HG02610 (cell line): ENCODE measurements around the gene ZBTB42.

Source experiments
- ATAC-seq: cut with Tn5 transposase; IDR thresholded peaks from one replicate; pipeline ENCODE4 v1.9.1; 2021; ENCODE audit warnings: mild to moderate bottlenecking, moderate library complexity; ENCODE audit not compliant: unreplicated experiment

Gene ZBTB42

GRCh38 chr14:104782086-104782807 lies 18.7 kb upstream of the ZBTB42 start:
- no peak for ATAC-seq

DNA sequence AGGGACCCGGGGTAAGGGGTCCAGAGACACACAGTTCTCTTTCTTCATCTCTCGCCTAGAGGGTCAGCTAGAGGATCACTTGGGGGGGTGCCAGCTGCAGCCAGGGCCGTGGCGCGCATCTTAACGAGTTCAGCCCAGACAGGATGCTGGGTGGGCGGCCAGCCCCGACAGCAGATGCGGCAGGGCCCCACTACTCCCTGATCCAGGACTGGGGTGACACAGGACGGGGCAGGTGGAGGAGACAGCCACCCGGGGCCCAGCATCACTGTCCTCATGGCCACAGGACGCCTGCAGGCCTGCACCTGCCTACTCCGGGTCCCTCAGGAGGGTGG lies 18.1 kb upstream of the ZBTB42 start:
- no peak for ATAC-seq

GRCh38 chr14:104783484-104784217 lies 17.2 kb upstream of the ZBTB42 start:
- ATAC-seq, result no peak

DNA sequence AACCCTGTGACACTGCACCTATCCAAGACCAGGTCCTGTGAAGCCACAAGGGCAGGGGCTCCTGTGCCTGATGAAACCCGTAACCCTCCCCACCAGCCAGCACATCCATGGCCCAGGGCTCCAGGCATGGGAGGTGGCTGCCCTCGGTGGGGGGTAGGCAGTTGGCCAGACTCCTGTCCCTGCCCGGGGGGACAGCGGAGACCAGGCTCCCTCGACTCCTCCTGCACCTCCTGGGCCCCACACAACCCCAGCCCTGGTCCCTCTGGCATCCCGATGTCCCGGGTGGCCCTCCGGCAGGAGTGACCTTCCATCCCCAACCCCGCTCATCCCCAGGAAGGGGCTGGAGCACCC lies 16.7 kb upstream of the ZBTB42 start:
- no peak for ATAC-seq

- no peak for ATAC-seq
Observed at GRCh38 chr14:104784846-104785707, 15.8 kb upstream of the ZBTB42 start.

DNA sequence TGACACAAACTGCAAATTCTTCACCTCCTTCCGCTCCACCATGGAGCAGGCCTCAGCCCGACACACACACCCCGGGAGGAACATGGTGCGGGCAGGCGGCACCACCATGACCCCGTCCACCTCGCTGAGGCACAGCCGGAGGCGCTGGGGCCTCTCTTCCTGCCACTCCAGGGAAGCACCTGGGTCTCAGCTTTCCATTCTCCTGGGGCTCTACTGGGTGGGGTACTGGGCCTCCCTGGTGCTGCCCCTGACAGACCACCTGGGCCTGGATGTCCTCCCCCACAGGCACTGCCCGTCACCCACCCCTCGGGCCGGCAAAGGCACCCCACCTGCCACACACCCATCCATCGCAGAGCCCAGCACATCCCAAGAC lies 15.2 kb upstream of the ZBTB42 start:
- ATAC-seq, result no peak

GRCh38 chr14:104786091-104786586 lies 14.8 kb upstream of the ZBTB42 start:
- ATAC-seq, result no peak

DNA sequence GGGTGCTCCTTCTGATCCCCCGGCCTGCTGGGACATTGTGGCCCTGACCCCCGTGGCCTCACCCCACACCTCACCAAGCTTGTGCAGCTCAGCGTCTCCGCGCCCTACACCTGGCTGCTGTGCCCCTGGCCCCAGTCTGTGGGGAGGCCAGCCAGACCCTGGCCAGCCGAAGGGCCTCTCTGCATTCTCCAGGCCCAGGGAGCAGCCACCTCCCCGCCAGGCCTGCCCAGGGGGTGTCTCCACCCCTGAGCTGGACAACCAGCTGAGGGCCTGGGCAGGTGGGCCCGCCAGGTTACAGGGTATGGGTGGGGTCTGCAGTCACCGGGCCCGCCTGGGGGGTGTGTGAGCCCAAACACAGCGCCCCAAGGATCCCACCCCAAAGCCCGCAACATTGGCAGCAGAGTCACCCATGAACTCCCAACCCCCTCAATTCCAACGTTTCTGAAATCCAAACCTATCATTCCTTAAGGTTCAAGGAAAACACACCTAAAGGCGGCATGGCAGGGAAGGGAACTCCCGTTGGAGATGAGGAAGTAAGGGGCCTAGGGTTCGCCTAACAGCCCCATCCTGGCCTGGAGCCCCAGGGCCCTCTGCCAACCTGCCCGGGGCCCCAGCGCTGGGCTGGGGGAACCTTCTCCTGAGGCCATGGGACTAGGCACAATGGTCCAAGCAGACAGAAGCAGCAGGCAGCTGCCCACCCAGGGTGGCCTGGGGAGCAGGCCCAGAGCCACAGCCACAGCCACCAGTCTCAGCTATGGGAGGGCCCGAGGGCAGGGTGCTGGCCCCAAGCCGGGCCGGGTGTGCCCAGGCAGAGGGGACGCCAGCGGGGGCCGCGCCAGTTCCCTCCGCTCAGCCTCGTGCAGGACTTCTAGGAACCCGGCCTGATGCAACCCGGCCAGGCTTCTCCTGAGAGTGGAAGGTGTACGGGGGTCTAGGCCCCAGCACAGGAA lies 13.9 kb upstream of the ZBTB42 start:
- no peak for ATAC-seq

DNA sequence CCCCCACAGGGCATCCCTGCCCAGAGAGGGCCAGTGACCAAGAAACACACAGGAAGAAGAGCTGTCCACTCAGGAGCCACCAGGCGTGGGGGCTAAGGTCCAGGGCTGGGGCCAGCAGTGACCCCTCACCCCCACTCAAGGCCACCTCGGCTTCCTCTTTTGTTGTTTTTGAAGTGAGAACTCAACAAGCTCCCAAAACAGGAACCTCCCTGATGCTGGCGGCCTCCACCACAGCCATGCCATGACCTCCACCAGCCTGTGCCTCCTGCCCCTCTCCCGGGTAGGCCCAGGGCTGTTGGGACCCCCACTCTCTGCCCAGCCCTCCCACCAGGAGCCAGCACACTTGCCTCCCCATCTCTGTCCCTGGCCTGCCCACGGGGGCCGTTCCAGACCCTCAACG lies 13.2 kb upstream of the ZBTB42 start:
- ATAC-seq, result no peak

DNA sequence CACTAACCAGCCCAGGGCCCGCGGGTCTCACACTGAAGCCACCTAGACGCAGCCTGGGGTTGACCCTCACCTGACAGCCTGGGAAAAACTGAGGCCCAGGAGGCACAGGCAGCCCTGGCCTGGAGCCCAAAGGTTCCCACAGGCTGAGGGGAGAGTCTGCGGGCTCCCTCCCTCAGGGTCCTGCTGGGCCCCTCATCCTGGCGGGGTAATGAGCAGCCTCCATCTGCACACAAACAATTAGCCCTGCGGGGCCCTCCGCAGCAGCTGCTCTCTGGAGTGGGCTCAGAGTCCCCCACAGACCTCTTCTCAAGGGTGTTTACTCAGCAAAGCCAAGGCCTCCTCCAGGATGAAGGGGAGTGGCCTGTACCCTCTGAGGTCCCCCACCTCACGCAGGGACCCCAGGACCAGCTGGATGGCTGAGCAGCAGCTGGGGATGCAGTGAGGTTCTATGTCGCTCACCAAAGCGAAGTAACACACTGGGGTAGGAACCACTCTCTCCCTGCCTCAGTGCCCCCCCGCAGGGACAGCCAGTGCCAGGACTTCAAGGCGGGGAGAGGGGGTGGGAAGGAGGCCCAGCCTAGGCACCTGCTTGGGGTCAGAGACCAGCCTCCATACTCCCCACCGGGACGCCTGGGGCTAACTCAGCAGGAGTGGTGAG lies 12.6 kb upstream of the ZBTB42 start:
- ATAC-seq, result no peak

GRCh38 chr14:104788873-104789663 lies 11.8 kb upstream of the ZBTB42 start:
- ATAC-seq, result no peak

DNA sequence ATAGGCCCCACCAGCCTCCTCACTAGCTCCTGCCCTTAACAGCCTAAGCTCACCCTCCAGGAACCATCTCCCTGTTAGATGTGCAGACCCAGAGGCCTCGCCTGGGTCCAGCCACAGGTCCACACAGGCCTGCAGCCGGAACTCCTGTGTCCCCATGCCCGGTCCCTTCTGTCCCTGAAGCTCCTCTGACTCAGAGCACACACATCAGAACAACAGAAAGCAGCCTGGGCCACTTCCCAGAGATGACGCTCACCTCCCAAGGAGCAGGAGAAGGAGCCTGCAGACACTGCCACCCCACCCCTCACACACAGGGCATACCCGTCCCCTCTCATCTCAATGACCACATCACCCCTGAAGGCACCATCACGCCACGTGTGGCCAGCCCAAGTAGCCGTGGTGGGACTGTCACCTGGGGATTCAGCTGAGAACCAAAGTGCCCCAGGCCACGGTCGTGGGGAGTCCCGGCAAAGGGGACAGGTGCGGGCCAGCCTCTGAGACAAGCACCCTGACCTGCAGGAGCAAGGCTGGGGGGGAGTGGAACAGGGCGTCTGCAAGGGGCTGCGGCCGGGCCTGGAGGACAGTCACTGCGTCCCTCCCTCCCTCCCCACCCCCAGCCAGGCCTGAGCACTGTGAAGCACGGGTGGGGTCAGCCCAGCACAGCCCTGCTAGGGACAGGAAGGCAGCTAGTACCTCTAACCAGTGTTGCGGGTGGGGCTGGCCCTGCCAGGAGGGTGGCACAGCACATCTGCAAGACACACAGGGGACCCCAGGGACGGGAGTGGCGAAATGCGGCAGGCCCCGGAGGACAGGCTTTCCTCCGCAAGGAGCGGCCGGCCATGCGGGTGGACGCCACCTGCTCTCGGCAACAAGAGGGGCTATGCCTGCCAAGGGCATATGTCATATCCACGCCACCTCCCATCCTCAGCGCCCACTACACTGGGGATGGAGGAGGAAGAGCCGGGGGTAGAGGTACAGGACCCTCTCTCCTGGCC lies 10.9 kb upstream of the ZBTB42 start:
- no peak for ATAC-seq

- ATAC-seq, result no peak
Observed at GRCh38 chr14:104791425-104791824, 9.5 kb upstream of the ZBTB42 start.

- no peak for ATAC-seq
Observed at GRCh38 chr14:104792101-104792884, 8.6 kb upstream of the ZBTB42 start.

- ATAC-seq, result no peak
Observed at GRCh38 chr14:104792945-104793702, 7.8 kb upstream of the ZBTB42 start.

GRCh38 chr14:104793703-104793959 lies 7.3 kb upstream of the ZBTB42 start:
- no peak for ATAC-seq

DNA sequence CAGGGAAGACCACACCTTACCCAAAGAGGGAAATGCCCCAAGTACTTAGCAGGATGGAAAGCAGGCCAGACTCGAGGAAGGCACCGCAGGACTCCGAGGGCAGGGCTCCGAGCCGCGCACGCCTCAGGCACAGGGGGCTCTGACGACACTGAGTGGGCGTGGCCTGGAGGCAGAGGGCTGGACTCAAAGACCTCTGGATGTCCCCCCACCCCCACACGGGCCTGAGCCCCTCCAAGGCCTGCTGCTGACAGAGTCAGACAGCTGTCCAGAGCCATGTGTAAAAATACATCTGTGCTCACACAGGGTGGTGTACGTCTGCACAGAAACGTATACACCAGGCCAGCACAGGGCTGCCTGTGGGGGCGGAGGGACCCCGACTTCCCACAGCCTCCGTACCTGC lies 6.8 kb upstream of the ZBTB42 start:
- ATAC-seq, result no peak
